Lung (tissue), 12 donors: ENCODE results near the gene MED12L. TPM values are rescaled to one million over a fixed set of nuclear protein-coding genes. Genes with fewer than 3 reads are reported as not detected.
A peak's percentile ranks its signal among the peaks of the same experiment; 100 is the strongest.

ENCODE experiments used
- ATAC-seq: fragments of 200-7000 bp; cut with Tn5 transposase; one replicate; pipeline ENCODE4 v1.9.1; 2020; ENCODE audit warnings: moderate number of reproducible peaks; ENCODE audit not compliant: insufficient read depth, low FRiP score
- DNase-seq, 3 donors: peaks; one replicate each; pipeline ENCODE4 v3.0.0-alpha.2; 2013 to 2017
- H3K27ac ChIP-seq, 2 donors: one replicate each; pipeline ENCODE4 v1.5.1; 2013; ENCODE audit warnings: mild to moderate bottlenecking in 2 of 2, moderate library complexity in 2 of 2, control low read depth in 1 of 2, inconsistent platforms in 1 of 2, low read depth in 1 of 2, low read length in 1 of 2
- H3K27me3 ChIP-seq, 3 donors: one replicate each; pipeline ENCODE4 v1.5.1; 2013; ENCODE audit warnings: low read length in 2 of 3; ENCODE audit not compliant: control insufficient read depth in 3 of 3, insufficient read depth in 3 of 3
- H3K36me3 ChIP-seq, 4 donors: one replicate each; pipeline ENCODE4 v1.5.1; 2013; ENCODE audit warnings: low read length in 4 of 4, mild to moderate bottlenecking in 1 of 4, moderate library complexity in 1 of 4; ENCODE audit not compliant: control insufficient read depth in 4 of 4, insufficient read depth in 4 of 4
- H3K4me1 ChIP-seq, 5 donors: one replicate each; pipeline ENCODE4 v1.5.1; 2013; ENCODE audit warnings: low read length in 5 of 5, mild to moderate bottlenecking in 2 of 5, moderate library complexity in 1 of 5; ENCODE audit not compliant: control insufficient read depth in 5 of 5, insufficient read depth in 5 of 5
- H3K4me3 ChIP-seq: one replicate; pipeline ENCODE4 v1.5.1; 2013; ENCODE audit warnings: mild to moderate bottlenecking, control low read depth, moderate library complexity
- H3K9ac ChIP-seq, 2 donors: one replicate each; pipeline ENCODE4 v1.5.1; 2013; ENCODE audit warnings: low read length in 2 of 2, control low read depth in 1 of 2; ENCODE audit not compliant: insufficient read depth in 1 of 2
- H3K9me3 ChIP-seq, 4 donors: one replicate each; pipeline ENCODE4 v1.5.1; 2013; ENCODE audit warnings: low read length in 3 of 4, mild to moderate bottlenecking in 1 of 4, moderate library complexity in 1 of 4; ENCODE audit not compliant: control insufficient read depth in 4 of 4, insufficient read depth in 3 of 4
- CTCF ChIP-seq: IDR thresholded peaks from 2 replicates; pipeline ENCODE4 v1.5.1; 2012; ENCODE audit warnings: mild to moderate bottlenecking; ENCODE audit errors: control extremely low read depth, extremely low read depth
- WGBS, 2 donors: extraction: QIAGEN DNeasy Blood & Tissue Kit; methylation state at CpG; one replicate each; pipeline ENCODE4 v1.1.7; 2013; 5-methylcytosine and 5-hydroxymethylcytosine counted together
- polyA plus RNA-seq, 2 donors: library from polyadenylated mRNA; stranded (reverse); fragments of 200-250 nt; gene quantifications; one replicate each; pipeline ENCODE4 v1.2.1, GENCODE V29; 2013
- total RNA-seq, 2 donors: library from RNA; depleted of rRNA in 1 of 2; stranded (reverse); fragments of >200 nt in 1 of 2; gene quantifications; one replicate each; pipeline ENCODE4 v1.2.1, GENCODE V29; 2014 to 2021
- donor health status: control.
- donor health status: control.
- donor health status: Bipolar disorder and iron deficiency.
- donor health status: healthy.
- donor health status: DM: yes; HTN: yes; CAD: no.

The MED12L gene
- total and polyA plus RNA-seq, 4 donors, result 0.02 to 0.82 (median 0.30) TPM

GRCh38 chr3:151265866-151266265 lies 180.4 kb downstream of the MED12L start:
- H3K27me3 ChIP-seq, result no peaks in the 10 kb centered on the region
- no peaks in the 10 kb centered on the region for H3K36me3 ChIP-seq
- ATAC-seq (peak; percentile 81), DNase-seq (peak in 2 of 3 donors; percentile 30 to 55)
- no peak overlapping the region for H3K9ac ChIP-seq
- no peak for TF ChIP-seq CTCF
- peaks cover 0 to 36% (median 0%) of the 10 kb centered on the region in 5 donors for H3K4me1 ChIP-seq
- H3K27ac ChIP-seq, result no peak overlapping the region
- H3K9me3 ChIP-seq, result no peaks in the 10 kb centered on the region
- 56 to 73% methylated on average over 5 of the region's 5 CpGs for WGBS, 2 donors
- no peak overlapping the region for H3K4me3 ChIP-seq

- no peak overlapping the region for H3K4me3 ChIP-seq
- H3K27me3 ChIP-seq, result no peaks in the 10 kb centered on the region
- no peaks in the 10 kb centered on the region for H3K9me3 ChIP-seq
- 69 to 93% methylated on average over 1 of the region's 1 CpG for WGBS, 2 donors
- no peak for ATAC-seq
- peak in 2 of 3 donors; percentile 58 to 64 for DNase-seq
- no peak overlapping the region for H3K9ac ChIP-seq
- peaks cover 0 to 36% (median 0%) of the 10 kb centered on the region in 5 donors for H3K4me1 ChIP-seq
- no peaks in the 10 kb centered on the region for H3K36me3 ChIP-seq
- no peak overlapping the region for H3K27ac ChIP-seq
- no peak for TF ChIP-seq CTCF
Measured at GRCh38 chr3:151267066-151267465, 181.6 kb downstream of the MED12L start.

- H3K9ac ChIP-seq, result no peak overlapping the region
- H3K9me3 ChIP-seq, result no peaks in the 10 kb centered on the region
- no peak overlapping the region for H3K4me3 ChIP-seq
- TF ChIP-seq CTCF, result no peak
- ATAC-seq (no peak), DNase-seq (no peak)
- no peak overlapping the region for H3K27ac ChIP-seq
- WGBS, 2 donors, result 76 to 84% methylated on average over 11 of the region's 11 CpGs
- peaks cover 0 to 29% (median 0%) of the 10 kb centered on the region in 5 donors for H3K4me1 ChIP-seq
- no peaks in the 10 kb centered on the region for H3K27me3 ChIP-seq
- no peaks in the 10 kb centered on the region for H3K36me3 ChIP-seq
Measured at GRCh38 chr3:151268267-151269235, 183.1 kb downstream of the MED12L start.
